ENCODE results near the gene ZBTB32.

ZBTB32 gene

DNA sequence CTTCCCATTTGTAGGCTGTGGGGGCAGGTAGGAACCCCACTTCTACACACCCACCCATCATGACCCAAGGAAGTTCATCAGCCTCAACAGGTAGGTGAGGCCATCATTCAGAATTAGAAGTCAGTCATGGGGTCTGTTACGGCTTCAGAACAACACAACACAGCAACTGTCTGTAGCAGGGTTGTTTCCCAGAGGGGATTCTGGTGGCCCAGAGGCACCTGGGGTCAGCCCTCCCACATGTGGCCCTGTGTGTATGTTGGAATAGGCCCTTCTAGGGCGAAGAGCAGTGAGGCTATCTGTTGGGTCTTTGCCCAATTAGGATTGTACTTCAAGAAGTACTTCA is 34.5 kb downstream of the ZBTB32 start:
- DNase-seq: no peak

- no peak for DNase-seq
Observed at GRCh38 chr19:35739275-35740107, 35.1 kb downstream of the ZBTB32 start.

DNA sequence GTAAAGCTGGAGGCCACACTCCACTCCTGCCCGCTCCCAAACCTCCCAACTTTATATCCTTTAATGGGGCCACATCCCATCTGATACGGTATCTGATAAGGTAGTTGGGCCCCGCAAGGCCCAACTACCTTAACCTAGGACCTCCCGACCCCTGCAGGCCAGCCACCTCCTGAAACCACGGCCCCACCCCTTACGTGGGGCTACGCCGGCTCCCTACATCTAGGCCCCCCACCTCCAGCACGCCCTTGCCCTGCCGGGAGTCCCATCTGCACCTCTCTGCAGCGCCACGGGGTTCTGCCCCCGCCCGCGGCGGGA is 35.7 kb downstream of the ZBTB32 start:
- DNase-seq: no peak

DNA sequence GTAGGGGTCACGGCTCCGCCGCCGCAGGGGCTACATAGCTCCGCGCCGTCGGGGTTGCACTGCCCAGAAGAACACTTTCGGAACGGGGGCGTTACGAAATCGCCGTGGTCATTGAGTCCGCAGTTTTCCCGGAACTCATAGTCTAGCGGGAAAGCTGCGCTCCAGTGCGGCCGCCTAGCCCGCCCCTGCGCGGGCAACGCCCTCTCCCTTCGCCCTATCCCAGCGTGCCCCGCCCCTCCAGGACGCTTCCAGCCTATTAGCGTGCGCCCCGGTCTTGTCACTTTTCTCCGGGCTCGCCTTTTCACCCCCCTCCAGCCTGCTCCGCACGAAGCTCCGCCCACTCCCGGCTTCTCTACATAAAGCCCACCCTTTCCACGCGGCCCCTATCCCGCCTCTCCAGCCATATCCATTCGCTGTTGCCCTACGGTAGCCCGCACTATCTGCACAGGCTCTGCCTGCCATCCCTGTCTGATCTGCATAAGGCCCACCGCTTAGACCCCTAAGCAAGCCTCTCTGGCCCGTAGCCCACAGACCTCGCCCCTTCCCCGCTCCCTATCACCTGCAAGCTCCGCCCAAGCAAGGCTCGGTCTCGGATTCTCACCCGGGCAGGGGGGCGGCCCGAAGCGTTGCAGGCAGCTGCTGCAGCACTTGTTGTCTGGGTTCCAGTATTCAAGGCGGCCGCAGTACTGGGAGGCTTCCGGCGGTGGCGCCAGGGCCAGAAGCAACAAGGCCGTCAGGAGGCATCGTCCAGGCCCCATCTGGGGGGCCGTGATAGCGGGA is 36.3 kb downstream of the ZBTB32 start:
- DNase-seq: peak; percentile 95

GRCh38 chr19:35741203-35741515 is 36.8 kb downstream of the ZBTB32 start:
- DNase-seq: no peak

GRCh38 chr19:35742121-35742724 is 37.9 kb downstream of the ZBTB32 start, which contains the start of gene IGFLR1:
TSS of gene IGFLR1 (minus strand) at chr19:35742452. CDS start at chr19:35741180, 1,272 bp downstream.
- no peak for DNase-seq

DNA sequence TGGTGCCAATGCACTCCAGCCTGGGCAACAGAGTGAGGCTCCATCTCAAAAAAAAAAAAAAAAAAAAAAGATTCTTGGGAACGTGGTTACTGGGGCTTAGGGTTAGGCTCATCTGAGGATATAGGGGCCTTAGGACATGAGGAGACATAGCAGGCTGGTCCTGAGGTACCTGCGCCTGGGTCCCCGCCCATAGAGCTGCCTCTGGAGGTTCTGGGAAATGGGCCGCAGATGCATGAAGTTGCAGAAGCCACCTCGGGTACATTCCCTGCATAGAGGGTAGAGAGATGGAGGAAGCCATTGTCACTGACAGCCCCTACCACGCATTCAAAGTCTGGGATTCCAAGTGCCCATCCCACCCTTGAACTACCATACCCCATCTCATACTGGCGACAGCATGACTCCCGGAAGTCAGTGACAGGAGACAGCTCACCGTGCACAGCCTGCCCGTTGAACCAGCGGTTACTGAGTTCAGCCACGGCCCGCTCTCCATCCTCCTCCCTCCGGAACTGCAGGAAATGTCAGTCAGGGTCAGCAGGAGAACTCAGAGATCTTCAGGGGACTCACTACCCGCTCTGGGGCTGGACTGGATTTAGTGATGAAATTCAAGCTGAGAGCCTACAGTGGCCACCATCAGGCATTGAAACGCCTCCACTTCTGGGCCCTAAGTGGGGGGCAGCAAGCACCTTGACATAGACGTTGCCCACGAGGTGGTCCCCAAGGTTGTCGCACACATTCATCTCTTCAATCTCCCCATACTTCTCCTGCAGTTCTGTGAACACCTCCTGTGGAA is 39.5 kb downstream of the ZBTB32 start:
- DNase-seq: no peak

DNA sequence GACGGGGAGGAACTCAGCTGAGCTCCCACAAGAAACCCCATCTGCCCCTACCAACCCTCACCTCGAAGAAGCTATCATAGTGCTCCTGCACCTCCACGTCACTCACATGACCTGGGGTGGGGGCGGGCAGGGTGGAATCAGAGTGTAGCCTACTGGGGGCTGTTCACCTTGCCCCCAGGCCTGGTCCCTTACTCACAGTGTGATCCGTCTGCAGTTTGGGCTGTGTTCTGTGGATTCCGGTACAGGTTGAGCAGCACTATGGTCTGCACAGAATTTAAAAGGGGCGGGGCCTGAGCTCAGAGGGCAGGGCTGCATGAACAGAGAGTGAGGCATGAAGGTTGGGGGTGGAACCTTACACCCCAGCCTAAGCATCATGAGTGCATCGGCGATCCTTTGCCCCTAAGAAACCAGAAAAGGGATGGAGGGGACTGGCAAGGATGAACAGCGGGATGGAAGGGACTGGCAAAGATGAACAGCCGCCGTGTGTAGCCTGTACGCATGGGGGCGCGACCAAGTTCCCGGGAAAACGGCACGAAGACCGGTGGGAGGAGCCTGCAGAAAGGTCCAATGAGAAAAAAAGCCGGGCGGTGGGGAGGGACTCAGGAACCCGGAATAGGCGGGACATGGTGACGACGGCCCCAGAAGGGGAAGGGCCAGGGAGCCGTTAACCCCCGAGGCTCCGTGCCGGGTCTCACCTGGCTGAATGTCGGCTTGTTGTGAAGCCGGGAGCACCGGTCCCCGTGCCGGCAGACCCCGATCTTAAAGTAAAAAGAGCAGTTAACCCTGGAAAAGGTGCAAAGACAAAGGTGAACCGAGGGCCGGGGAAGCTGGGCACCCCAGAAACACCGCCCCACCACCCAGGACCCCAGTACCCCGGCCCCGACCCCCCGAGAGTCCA is 40.3 kb downstream of the ZBTB32 start:
- peak; percentile 96 for DNase-seq

- peak; percentile 99 for DNase-seq
Observed at GRCh38 chr19:35745328-35746086, 41.1 kb downstream of the ZBTB32 start, which contains the start of the genes PSENEN and U2AF1L4. TSS of gene PSENEN (plus strand) at chr19:35745651. CDS start at chr19:35745931, 280 bp downstream. TSS of gene U2AF1L4 (minus strand) at chr19:35745418. CDS start at chr19:35745391, 27 bp downstream.

DNA sequence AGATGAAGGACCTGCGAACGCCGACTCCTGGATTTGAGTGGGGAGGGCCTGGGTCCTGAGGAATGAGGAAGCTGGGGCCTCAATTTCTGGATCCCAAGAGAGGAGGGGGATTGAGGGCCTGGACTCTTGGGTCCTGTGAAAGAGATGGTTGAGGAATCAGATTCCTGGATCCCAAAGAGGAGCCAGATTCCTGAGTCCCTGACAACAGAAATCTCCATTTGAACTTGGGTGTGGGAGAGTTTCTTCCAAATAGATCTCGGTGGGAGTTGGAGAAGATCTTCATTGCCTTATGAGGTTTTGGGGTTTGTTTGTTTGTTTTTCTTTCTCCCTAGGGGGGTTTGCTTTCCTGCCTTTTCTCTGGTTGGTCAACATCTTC is 41.7 kb downstream of the ZBTB32 start:
- DNase-seq: no peak

DNA sequence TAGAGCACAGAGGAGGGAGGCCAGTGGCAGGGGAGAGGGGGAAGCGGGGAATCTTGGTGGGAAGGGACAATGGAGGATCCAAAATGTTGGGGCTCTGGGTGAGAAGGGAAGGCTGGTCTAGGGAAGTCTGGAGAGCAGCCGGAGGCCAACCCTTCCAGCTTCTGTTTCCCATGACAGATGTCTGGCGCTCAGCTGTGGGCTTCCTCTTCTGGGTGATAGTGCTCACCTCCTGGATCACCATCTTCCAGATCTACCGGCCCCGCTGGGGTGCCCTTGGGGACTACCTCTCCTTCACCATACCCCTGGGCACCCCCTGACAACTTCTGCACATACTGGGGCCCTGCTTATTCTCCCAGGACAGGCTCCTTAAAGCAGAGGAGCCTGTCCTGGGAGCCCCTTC is 42.2 kb downstream of the ZBTB32 start:
- DNase-seq: no peak

GRCh38 chr19:35748106-35749020 is 44.0 kb downstream of the ZBTB32 start, which contains the start of gene LIN37:
TSS of gene LIN37 (plus strand) at chr19:35748576. CDS start at chr19:35748725, 149 bp downstream.
- peak; percentile 99 for DNase-seq

DNA sequence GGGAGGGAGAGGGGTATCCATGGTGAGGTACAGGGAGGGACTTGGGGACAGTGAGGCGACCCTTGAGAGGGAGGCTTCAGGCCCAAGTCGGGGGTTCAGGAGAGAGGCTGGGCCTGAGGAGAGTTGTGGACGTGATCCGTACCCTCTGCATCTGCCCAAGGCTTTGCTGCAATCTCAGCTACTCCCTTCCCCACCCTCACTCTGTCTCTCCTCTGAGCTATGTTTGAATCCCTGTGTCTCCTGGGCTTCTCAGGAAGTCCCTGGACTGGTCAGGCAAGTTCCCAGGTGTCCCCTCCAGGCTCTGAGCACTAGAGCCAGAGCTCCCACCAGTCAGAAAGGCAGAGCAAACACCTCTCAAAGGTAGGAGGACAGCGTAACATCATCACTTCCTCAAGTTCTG is 45.8 kb downstream of the ZBTB32 start:
- DNase-seq: no peak

GRCh38 chr19:35751839-35752745 is 47.7 kb downstream of the ZBTB32 start:
- no peak for DNase-seq

- DNase-seq: no peak
Observed at GRCh38 chr19:35752746-35753350, 48.5 kb downstream of the ZBTB32 start.

- no peak for DNase-seq
Observed at GRCh38 chr19:35753634-35754369, 49.4 kb downstream of the ZBTB32 start.

DNA sequence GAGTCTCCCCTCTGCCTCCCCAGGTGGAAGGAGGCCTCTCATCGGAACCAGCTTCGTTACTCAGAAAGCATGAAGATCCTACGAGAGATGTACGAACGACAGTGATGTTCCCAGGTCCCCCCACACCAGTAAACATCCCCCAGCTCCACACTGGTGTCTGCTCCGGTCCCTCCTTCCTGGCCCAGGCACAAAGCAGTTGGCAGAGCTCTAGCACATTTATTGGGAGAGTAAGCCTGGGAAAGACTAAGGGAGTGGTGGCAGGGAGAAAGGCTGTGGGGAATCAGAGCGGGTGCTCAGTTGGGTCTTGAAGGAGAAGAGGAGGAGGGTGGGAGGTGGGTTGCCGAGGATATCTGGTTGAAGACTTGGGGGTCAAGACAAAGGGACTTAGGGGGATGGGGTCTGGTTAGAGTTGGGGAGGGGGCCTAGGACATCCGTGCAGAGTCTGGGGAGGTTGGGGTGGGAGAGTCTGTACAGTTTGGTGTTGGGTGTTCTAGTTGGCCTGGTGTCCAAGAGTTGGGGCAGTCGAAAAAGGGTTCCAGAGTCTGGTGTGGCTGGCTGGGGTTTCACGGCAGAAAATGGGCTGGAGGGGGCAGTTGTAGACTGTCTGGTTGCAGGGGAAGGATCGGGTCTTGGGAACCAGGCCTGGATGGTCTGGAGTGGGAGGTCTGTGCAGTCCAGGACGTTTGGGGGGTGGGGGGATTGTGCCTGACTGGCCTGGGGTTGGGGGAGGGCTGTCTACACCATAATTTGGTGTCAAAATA is 50.2 kb downstream of the ZBTB32 start:
- no peak for DNase-seq

Data from fibroblast of skin of right quadriceps (primary cell).